GM18502 (cell line): Measurements from ENCODE around the gene PTPRN2.
"Not testable (repeated sequence)": the region's sequence is repeated elsewhere in the genome, so short reads cannot be mapped to it uniquely, and the experiment has no call there.

Source experiments
- ATAC-seq: cut with Tn5 transposase; IDR thresholded peaks from one replicate; pipeline ENCODE4 v1.9.1; 2021; ENCODE audit warnings: mild to moderate bottlenecking; ENCODE audit not compliant: unreplicated experiment, poor library complexity

PTPRN2 gene

DNA sequence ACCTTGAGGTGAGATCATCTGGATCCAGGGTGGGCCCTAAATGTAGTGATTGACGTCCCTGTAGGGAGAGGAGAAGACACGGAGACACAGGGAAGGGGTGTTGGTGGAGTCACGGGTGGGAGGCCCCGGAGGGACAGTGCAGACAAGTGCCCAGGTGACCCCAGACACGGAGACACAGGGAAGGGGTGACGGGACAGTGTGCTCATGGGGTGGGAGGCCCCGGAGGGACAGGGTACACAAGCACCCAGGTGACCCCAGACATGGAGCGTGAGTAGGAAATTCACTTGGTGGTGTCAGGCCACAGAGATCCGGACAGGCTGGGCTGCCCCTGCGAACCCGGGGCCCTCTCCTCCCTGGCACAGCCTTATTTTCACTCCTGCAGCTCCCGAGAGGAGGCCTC, 176.9 kb downstream of the PTPRN2 start:
- no peak for ATAC-seq

DNA sequence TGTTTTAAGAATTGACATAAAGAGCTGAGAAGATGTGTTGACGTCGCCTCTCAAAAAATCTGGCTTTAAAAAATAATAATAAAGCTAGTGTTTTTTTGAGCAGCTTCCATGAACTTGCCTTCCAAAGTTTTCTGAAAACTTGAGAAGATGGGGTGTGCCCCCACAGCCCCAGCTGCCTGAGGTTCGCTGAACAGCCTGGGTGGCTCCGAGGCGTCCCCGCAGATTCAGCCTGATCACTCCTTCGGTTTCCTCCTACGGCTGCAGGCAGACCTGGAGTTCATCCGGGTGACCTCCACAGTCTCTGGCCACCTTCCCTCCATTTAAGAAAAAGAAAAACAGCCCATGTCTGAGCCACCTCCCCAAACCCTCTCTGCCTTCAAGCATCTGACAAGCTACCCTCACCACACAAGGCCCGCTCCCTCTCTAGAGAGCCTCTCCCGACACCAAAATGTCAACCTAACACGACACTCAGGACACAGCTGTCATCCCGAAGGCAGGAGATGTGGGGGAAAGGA, 177.8 kb downstream of the PTPRN2 start:
- no peak for ATAC-seq

DNA sequence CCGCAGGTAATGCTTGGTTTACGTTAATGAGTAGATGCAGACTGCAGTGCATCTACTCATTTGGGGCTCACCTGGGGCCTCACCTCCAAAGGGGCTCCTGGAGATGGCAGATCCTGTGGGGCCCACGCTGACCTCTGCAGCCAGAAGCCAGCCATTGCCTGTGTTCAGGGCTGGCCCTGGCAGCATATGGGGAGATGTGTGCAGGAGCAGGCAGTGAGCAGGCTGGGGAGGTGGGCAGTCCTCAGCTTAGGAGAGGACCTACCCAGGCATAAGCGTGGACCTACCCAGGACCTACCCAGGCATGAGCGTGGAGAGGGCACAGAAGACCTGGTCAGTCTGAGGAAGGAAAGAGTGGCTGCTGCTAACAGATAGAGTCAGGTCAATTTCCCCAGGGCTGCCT, 178.5 kb downstream of the PTPRN2 start:
- ATAC-seq = no peak

DNA sequence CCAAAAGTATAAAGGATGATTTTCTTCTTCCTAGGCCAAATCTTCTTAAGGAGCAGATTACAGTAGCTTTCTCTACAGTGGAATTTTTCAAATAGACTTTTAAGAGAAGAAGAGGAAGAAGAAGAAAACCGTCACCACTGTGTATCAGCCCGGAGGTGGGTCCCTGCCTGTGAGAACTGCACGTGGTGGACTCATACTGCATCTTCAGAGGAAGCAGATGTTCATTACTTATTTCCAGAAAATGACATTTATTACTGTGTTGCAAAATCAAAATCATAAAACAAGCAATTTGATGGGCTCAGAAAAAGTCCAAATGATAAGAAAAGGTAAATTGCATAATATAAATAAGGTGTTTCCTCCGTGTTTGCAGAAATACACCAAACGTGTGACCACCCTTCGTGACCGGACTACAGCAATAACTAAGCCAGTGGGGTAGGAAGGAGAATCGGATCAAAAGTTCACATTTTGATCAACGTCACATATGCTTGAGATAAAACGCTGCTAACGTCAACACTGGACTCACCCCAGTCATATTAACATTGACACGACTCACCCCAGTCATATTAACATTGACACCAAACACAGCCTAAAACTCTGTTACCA, 179.2 kb downstream of the PTPRN2 start:
- ATAC-seq = no peak

DNA sequence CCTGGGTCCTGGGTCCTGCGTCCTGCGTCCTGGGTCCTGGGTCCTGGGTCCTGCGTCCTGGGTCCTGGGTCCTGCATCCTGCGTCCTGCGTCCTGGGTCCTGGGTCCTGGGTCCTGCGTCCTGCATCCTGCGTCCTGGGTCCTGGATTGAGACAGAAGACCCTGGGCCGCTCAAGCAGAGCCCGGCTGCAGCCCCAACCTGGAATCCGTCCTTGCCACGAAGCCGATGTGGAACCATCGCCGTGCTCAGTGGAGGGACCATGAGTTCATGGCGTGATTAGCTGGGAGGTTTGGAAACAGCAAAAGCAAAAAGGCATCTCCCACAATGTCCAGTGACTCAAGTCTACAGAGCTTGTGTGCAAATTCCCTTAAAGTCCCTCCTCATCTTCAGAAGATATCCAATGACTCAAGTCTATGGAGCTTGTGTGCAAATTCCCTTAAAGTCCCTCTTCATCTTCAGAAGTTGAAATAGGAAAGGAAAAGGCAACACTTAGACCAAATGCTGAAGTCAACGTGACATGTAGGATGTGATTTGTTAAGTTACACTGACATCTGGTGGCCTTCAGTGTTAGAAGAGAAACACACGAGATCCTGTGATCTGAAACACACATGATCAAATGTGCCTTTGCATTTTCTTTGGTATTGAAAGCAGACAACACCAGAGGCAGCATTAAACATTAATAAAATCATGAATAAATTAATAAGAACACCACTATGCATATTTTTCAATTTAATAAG, 179.9 kb downstream of the PTPRN2 start:
- no peak for ATAC-seq

DNA sequence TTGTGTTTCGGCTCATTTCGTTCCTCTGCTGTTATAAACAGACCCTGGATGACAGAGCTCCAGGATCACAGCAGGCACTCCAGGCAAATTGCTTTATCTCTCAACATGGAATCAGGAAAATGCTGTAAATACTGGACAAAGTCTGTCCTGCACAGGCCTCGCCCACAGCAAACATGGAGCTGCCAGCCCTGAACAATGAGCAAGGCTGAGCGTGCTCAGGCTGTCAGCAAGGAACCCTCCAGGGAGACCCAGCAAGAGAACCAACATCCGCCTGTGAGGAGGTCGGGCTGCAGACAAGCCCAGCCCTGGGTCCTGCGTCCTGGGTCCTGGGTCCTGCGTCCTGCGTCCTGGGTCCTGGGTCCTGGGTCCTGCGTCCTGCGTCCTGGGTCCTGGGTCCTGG, 180.8 kb downstream of the PTPRN2 start:
- ATAC-seq = no peak

DNA sequence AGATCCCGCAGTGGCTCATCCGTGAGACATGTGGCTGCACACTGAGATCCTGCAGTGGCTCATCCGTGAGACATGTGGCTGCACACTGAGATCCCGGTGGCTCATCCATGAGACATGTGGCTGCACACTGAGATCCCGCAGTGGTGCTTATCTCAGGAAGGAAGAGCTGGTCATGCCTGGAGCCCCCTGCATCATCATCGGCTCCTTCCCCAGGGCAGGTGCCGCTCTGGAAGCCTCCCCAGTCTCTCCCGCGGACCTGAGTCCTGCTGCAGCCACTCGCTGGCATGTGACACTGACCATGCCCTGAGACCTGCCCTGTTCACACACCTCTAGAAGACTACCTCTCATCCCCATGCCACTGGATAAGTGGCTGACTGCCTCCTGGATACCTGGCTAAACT, 181.3 kb downstream of the PTPRN2 start:
- no peak for ATAC-seq

DNA sequence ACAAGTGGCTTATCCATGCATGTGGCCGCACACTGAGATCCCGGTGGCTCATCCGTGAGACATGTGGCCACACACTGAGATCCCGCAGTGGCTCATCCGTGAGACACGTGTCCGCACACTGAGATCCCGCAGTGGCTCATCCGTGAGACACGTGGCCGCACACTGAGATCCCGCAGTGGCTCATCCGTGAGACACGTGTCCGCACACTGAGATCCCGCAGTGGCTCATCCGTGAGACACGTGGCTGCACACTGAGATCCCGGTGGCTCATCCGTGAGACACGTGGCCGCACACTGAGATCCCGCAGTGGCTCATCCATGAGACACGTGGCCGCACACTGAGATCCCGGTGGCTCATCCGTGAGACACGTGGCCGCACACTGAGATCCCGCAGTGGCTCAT, 181.9 kb downstream of the PTPRN2 start:
- ATAC-seq = not testable (repeated sequence)

DNA sequence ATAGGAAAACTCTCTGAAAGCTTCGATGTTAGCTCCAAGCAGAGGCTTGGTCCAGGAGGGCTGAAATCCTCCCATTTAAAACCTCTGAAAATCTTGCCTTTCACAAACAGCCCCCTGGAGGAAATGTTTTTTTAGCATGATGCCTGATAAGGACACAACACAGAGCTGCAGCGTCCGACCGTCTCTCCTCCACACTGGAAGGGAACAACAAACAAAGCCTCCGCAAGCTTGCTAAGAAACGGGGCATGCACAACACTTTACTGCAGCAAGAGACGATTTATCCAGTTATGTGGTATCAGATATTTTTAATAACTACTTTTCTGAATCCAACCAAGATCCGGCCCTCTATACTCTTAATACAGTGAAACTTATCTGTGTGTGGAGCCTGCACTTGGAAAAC, 182.3 kb downstream of the PTPRN2 start:
- no peak for ATAC-seq

DNA sequence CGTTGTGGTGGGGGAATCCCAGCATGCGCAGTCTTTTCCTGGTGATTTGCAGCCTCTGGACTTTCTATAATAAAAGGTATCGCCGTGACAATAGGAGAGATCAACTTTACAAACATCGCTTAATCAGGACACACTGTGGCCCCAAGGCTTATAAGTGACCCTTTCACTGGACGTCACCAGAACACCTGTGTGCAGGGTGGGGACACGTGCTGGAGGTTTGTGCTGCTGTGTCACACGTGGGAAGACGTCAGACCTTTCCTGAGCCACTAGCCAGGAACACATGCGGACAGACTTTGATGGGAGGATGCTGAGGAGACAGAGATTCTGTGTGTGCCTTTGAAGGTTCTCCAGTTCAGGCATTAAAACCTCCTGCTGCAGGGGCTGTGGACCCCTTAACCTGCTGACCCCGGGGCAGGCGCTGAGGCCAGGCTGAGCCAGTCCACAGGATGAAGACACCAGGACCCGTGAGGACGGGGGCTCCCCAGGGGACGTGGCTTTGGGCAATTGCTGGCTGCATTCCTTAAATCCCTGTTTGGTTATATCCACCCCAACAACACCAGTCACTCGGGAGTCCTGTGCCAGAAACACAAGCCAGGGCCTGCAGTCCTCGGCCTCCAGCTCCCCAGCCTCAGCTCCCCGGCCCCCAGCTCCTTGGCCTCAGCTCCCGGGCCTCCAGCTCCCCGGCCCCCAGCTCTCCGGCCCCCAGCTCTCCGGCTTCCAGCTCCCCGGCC, 183.4 kb downstream of the PTPRN2 start:
- no peak for ATAC-seq

DNA sequence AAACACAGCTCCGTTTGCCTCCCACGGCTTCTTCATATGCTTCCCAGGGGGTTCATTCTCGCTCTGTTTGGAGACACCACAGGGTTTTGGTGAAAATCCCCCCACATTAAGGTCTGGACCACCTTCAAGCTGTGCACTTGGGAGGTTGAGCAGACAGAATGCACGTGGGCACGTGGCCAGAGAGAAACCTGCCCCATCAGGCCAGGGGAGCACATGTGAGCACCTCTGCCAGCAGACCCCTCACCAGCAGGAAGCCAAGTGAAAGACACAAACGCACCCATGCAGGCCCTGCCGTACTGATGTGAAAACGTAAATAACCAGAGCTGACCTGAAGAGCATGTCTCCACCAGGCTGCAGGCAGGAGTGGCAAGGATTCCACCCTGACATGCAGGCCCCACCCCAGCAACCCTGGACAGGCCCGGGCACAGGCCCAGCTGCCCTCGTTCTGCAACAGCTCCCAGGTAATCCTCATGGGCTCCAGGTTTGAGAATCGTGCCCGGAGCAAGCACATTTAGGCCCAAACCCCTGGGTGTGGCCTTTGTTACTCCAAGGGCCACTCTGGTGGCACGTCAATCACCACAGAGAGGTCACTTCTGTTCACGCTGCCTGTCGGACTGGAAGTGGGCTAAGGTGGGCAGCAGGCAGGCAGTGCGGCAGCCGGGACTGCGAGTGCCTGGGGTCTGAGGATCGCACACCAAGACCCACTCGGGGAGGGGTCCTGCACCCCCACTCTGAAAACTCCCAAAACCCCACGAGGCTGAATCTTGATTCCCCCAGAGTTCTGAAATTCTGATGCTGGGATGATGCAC, 184.4 kb downstream of the PTPRN2 start:
- no peak for ATAC-seq

DNA sequence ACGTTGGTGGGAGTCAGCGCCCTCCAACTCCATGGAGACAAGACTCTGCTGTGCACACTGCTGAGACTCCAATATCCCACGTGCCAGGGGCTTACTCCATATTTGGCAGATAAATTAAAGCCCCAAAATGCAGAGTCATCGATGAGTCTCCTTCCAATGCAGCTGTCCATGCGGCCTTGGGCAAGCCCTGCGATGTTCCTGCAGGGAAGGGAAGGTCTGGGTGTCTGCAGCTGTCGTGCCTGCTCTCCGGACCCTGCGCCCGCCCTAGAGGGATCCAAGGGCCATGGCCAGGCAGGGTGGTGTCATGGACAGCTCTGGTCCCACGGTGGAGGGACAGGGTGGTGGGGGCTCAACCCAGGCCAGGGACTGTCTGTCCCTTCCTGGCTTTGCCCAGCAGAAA, 185.2 kb downstream of the PTPRN2 start:
- no peak for ATAC-seq

DNA sequence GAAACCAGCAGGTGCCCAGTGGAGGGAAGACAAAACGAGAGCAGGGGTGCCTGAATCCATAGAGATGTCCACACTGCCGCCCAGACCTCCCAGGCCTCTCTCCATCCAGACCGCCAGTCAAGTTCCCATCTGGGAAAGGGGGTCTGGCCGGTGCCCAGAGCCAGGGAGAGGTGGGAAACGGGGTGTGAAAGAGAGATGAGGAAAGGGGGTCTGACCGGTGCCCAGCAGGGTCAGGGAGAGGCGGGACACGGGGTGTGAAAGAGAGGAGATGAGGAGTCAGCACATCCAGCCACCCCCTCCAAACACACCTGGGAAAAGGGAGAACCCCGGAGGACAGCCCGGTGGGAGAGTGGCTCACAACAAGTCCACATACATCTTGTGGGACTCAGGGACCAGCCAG, 185.8 kb downstream of the PTPRN2 start:
- ATAC-seq = no peak

DNA sequence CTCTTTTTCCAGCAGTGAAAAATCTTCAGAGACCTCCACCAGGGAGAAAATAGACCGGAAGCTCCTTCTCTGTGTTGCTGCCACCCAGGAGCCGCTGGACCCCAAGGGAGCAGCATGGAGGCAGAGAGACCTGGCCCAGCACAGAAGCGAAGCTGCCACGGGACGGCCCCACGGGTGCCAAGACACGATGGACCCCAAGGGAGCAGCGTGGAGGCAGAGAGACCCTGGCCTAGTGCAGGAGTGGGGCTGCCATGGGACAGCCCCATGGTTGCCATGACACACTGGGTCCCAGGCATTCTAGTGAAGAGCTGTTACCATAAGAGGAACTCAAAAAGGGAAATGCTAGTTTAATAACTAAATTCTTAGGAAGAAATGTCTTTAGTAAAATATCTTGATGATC, 186.3 kb downstream of the PTPRN2 start:
- no peak for ATAC-seq

DNA sequence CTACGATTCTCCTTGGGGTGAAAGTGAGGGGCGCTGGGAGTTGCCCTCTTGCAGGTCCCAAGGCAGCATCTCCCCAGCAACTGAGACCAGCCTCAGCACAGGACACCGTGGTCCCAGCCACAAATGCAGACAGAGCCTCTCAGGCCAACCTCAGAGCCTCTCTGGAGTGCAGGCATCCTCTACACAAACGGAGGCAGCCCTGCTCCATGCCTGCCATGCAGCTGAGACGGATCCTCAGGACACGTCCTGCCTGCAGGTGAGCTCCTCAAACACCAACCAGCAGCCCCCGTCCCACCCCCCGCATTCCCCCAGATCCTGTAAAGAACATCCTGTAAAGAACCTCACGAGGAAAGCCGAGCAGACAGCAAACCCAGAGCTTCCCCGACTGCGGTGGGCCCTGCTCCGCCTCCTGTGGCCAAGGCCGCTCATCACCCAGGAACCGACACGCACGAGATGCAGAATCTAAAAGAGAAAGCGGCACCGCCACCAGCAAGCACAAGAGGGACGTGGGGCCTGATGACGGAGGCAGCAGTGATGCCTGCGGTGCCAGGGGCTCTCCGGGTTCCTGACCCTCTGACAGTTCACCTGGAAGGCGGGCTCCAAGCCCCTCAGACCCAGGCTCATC, 186.9 kb downstream of the PTPRN2 start:
- no peak for ATAC-seq

DNA sequence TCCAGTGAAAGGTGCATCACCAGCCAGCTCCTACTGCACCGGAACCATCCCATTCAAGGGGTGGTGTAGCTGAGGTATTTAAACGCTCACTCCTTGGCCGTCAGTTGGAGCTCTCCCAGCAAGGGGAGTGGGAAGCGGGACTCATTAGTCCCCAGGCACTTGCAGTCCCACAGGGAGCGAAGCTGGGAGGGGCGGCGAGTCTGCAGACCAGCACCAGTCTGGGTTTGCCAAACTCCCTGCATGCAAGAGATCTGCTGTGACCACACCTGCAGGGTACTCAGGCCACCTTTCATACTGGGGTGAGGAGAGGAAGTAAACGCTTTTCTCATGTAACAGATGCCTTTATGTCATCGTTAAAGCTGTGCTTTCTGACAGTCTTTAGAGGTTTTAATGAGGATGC, 187.9 kb downstream of the PTPRN2 start:
- no peak for ATAC-seq

DNA sequence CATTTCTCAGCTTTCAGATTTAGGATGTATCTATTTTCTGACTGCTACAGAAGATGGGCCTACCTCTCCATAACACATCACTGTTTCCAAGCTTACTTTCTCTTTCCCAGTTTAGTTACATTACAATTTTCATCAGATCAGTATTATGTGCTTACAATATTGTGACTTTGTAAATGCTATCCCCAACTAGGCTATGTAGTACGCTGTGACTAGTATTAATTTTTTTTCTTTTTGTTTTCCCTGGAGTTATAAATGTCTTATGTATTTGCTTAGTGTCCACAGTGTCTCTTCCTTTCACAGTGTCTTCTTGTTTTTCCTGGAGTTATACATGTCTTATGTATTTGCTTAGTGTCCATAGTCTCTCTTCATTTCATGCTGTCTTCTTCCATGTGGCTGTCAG, 188.9 kb downstream of the PTPRN2 start:
- no peak for ATAC-seq

DNA sequence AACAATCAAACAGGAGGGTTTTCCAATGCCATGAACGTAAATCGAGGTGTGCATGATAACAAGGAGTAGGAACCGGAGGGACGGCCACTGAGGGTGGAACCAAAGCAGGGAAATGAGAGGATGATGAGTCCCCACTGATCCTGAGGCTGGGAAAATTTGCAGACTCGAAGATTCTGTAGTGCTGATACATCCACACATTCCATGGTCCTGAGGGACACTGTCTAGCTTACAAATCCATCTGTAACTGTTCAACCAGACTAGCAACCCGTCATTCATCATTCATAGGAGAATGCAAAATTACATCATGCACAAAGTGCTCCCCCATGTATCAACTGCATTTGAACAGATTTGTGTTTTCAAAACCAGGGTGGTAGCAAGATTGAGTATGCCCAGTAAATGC, 189.7 kb downstream of the PTPRN2 start:
- no peak for ATAC-seq

DNA sequence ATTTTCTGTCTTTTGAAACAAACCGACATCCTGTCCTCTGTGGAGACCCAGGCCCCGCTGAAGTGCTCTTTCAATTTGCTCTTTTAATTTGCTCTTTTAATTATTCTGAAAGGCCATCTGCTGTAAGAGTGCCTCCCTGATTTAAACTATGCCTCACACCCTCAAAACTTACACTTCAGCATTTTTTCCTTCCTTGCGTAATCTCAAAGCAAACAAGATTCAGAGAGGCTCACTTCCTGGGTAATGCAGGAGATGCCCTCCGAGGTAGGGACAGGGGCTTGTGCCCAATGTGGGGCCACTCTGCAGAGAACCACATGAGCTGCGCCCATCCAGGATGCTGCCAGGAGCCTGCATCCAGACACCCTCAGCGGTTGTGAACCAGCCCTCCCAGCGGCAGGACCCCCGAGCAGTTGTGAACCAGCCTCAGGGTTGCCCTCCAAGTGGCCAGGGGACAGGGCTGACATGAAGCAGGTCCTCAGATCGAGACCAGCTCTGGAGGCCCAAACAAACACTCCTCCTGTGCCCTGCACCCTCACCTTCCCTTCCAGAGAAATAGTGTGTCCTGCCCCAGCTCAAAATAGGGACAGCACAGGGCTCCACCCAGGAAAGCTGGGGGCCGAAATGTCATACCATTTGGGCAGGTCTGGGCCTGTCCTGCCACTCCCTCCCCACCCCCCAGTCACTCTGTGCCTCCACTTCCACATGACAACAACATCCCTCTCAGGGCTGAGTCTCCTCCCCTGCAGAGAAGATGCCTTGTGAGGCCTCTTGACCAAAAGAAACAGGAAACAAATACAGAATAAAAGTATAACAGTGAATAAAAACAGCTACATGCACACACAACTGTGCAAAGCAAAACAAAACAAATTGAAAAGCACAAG, 190.4 kb downstream of the PTPRN2 start:
- ATAC-seq = no peak
